Astrocyte (in vitro differentiated cells and primary cell): ENCODE data around the gene RANBP1.

Source experiments
- CTCF ChIP-seq: IDR thresholded peaks from 2 replicates; pipeline ENCODE4 v1.5.1; 2011; ENCODE audit warnings: low read depth, mild to moderate bottlenecking, inconsistent platforms, low read length, moderate library complexity; ENCODE audit not compliant: insufficient read depth
- EZH2 ChIP-seq: IDR thresholded peaks from 2 replicates; pipeline ENCODE4 v1.6.1; 2012; ENCODE audit warnings: mild to moderate bottlenecking, low read length, inconsistent platforms; ENCODE audit not compliant: insufficient read depth

GRCh38 chr22:20121856-20122415 lies 6.0 kb downstream of the RANBP1 start:
- no peak for TF ChIP-seq CTCF
- no peak for TF ChIP-seq EZH2
